GM19463 (cell line): ENCODE measurements around the gene MERTK.

Source experiments
- ATAC-seq: cut with Tn5 transposase; IDR thresholded peaks from one replicate; pipeline ENCODE4 v1.9.1; 2021; ENCODE audit warnings: mild to moderate bottlenecking, moderate library complexity; ENCODE audit not compliant: unreplicated experiment

Gene MERTK

GRCh38 chr2:111975053-111975552 lies 76.7 kb downstream of the MERTK start:
- no peak for ATAC-seq

GRCh38 chr2:111975819-111976218 lies 77.4 kb downstream of the MERTK start:
- no peak for ATAC-seq

- ATAC-seq: no peak
Measured at GRCh38 chr2:111977240-111977639, 78.8 kb downstream of the MERTK start.

GRCh38 chr2:111978452-111979170 lies 80.2 kb downstream of the MERTK start:
- no peak for ATAC-seq

- no peak for ATAC-seq
Measured at GRCh38 chr2:111981666-111982065, 83.3 kb downstream of the MERTK start.

GRCh38 chr2:111982822-111983221 lies 84.4 kb downstream of the MERTK start:
- ATAC-seq: no peak

GRCh38 chr2:111983478-111984212 lies 85.2 kb downstream of the MERTK start:
- ATAC-seq: no peak

GRCh38 chr2:111984213-111984604 lies 85.8 kb downstream of the MERTK start:
- no peak for ATAC-seq

- ATAC-seq: no peak
Measured at GRCh38 chr2:111985514-111985913, 87.1 kb downstream of the MERTK start.

GRCh38 chr2:111986116-111986900 lies 87.9 kb downstream of the MERTK start:
- ATAC-seq: no peak

- ATAC-seq: no peak
Measured at GRCh38 chr2:111990375-111990774, 92.0 kb downstream of the MERTK start.

- no peak for ATAC-seq
Measured at GRCh38 chr2:111990856-111991255, 92.4 kb downstream of the MERTK start.

GRCh38 chr2:111994042-111994441 lies 95.6 kb downstream of the MERTK start:
- ATAC-seq: no peak

- ATAC-seq: no peak
Measured at GRCh38 chr2:111995148-111995547, 96.7 kb downstream of the MERTK start.

GRCh38 chr2:111999809-112000208 lies 101.4 kb downstream of the MERTK start:
- no peak for ATAC-seq

GRCh38 chr2:112000399-112001135 lies 102.2 kb downstream of the MERTK start:
- no peak for ATAC-seq

GRCh38 chr2:112001136-112001715 lies 102.8 kb downstream of the MERTK start:
- no peak for ATAC-seq

GRCh38 chr2:112001942-112002341 lies 103.5 kb downstream of the MERTK start:
- ATAC-seq: no peak

- ATAC-seq: no peak
Measured at GRCh38 chr2:112003576-112004252, 105.3 kb downstream of the MERTK start.

- peak; percentile 67 for ATAC-seq
Measured at GRCh38 chr2:112004253-112004645, 105.8 kb downstream of the MERTK start.
